Adrenal gland (tissue), 5 donors: ENCODE measurements around the gene YPEL2.
A peak's percentile ranks its signal among the peaks of the same experiment; 100 is the strongest.

Source experiments
- CTCF ChIP-seq, 6 experiments: fragments of 450-650 bp in 4 of 6; fragments of 200-600 bp in 2 of 6; sonication (generic) in 1 of 6; IDR thresholded peaks; 1 replicate in 5 of 6; 2 replicates in 1 of 6; pipeline versions ENCODE4 v1.5.1 to v1.8.0; 2016 to 2021; ENCODE audit warnings: antibody characterized with exemption in 6 of 6, mild to moderate bottlenecking in 2 of 6, moderate library complexity in 1 of 6
- POLR2A ChIP-seq, 2 donors: fragments of 450-650 bp; IDR thresholded peaks; one replicate each; pipeline ENCODE4 v1.6.1; 2017; ENCODE audit warnings: antibody characterized with exemption in 2 of 2, mild to moderate bottlenecking in 2 of 2, moderate library complexity in 1 of 2
- donor health status: DM: no; HTN: no; CAD: no.

- peak in 1 of 2 donors; percentile 24 for TF ChIP-seq POLR2A (IDR thresholded peaks at IDR 0.05)
- TF ChIP-seq CTCF (IDR thresholded peaks at IDR 0.05) = no peak
Observed at GRCh38 chr17:59331929-59332748, 684 bp downstream of the YPEL2 start.
